Psoas muscle (tissue), 8 donors: ENCODE data around the gene RAB25. TPM values are rescaled to one million over a fixed set of nuclear protein-coding genes. Genes with fewer than 3 reads are reported as not detected.

Experiments
- ATAC-seq, 4 donors: fragments of 200-7000 bp; cut with Tn5 transposase; one replicate each; pipeline ENCODE4 v1.9.1; 2020; ENCODE audit warnings: moderate library complexity in 3 of 4, mild to moderate bottlenecking in 2 of 4
- DNase-seq, 2 donors: peaks; one replicate each; pipeline ENCODE4 v3.0.0-alpha.2; 2020
- H3K27ac ChIP-seq: fragments of 200-600 bp; one replicate; pipeline ENCODE4 v1.8.0; 2022
- H3K27me3 ChIP-seq, 3 donors: fragments of 200-600 bp in 1 of 3; one replicate each; pipeline versions ENCODE4 v1.6.1 to v1.8.0; 2013 to 2022; ENCODE audit warnings: low read length in 2 of 3, mild to moderate bottlenecking in 2 of 3, moderate library complexity in 1 of 3; ENCODE audit not compliant: insufficient read depth in 3 of 3
- H3K36me3 ChIP-seq, 2 donors: fragments of 200-600 bp in 1 of 2; one replicate each; pipeline versions ENCODE4 v1.6.1 to v1.8.0; 2013 to 2022; ENCODE audit warnings: low read depth in 1 of 2, mild to moderate bottlenecking in 1 of 2, moderate library complexity in 1 of 2; ENCODE audit not compliant: insufficient read depth in 1 of 2
- H3K4me1 ChIP-seq: fragments of 200-600 bp; one replicate; pipeline ENCODE4 v1.8.0; 2022
- H3K4me3 ChIP-seq: fragments of 200-600 bp; one replicate; pipeline ENCODE4 v1.8.0; 2022; ENCODE audit warnings: mild to moderate bottlenecking
- H3K9me3 ChIP-seq: fragments of 200-600 bp; one replicate; pipeline ENCODE4 v1.8.0; 2022
- CTCF ChIP-seq: fragments of 200-600 bp; IDR thresholded peaks from one replicate; pipeline ENCODE4 v1.8.0; 2022; ENCODE audit warnings: antibody characterized with exemption
- WGBS, 3 donors: extraction: QIAGEN DNeasy Blood & Tissue Kit; methylation state at CpG; one replicate each; pipeline versions ENCODE4 v1.1.6 to v1.1.7; 2013; 5-methylcytosine and 5-hydroxymethylcytosine counted together
- intact Hi-C, 2 donors: fragments of 100-400 bp; cut with DNase I; formaldehyde crosslinking; loops; one replicate each; pipeline versions ENCODE4 v1.11.0 to v1.14.2; 2022
- polyA plus RNA-seq, 3 donors: library from polyadenylated mRNA; stranded (reverse); fragments of 200-250 nt; gene quantifications; one replicate each; pipeline ENCODE4 v1.2.3, GENCODE V29; 2013
- total RNA-seq, 4 donors: library from RNA; stranded (reverse); fragmentation: NEBNext Ultra II Directional in 2 of 4; extraction: Animal tissue kit (Norgen Biotek cat#: 25700) in 2 of 4; gene quantifications; one replicate each; pipeline versions ENCODE4 v1.2.1 to v1.2.4, GENCODE V29; 2021 to 2023
- donor health status: healthy with polysubstance abuse.
- donor health status: DM: no; HTN: no; CAD: no; lungs with moderate emphysema.
- donor health status: Bipolar disorder and iron deficiency.
- donor health status: healthy.
- donor health status: DM: yes; HTN: yes; CAD: no.
- donor health status: DM: no; HTN: no; CAD: no.
- donor health status: DM: no; HTN: no; CAD: no.
- donor health status: DM: yes; HTN: yes; CAD: no.

Gene RAB25
- total and polyA plus RNA-seq, 7 donors: 0.07 to 0.34 (median 0.13) TPM; not detected in 4

- H3K27ac ChIP-seq: no peak overlapping the region
- H3K36me3 ChIP-seq: peaks cover 6 to 95% of the 10 kb centered on the region in 2 donors
- H3K9me3 ChIP-seq: no peaks in the 10 kb centered on the region
- DNase-seq (peak in 1 of 2 donors; percentile 7), ATAC-seq (no peak)
- intact Hi-C loops: no loop called here
- no peaks in the 10 kb centered on the region for H3K27me3 ChIP-seq
- TF ChIP-seq CTCF: no peak
- no peaks in the 10 kb centered on the region for H3K4me1 ChIP-seq
- WGBS, 3 donors: 94 to 98% (median 95%) methylated on average over 4 of the region's 4 CpGs
- H3K4me3 ChIP-seq: no peak overlapping the region
Measured at GRCh38 chr1:156045076-156045475, 15.9 kb upstream of the RAB25 start.

GRCh38 chr1:156048663-156049258 lies 12.2 kb upstream of the RAB25 start:
- DNase-seq (peak in 1 of 2 donors; percentile 9), ATAC-seq (no peak)
- TF ChIP-seq CTCF: no peak
- 86 to 94% (median 89%) methylated on average over 3 of the region's 3 CpGs for WGBS, 3 donors
- Histone ChIP-seq H3K4me3 (no peak overlapping the region), H3K27me3 (no peaks in the 10 kb centered on the region), H3K27ac (no peak overlapping the region), H3K4me1 (peaks cover 20% of the 10 kb centered on the region), H3K36me3 (peaks cover 0 to 66% of the 10 kb centered on the region in 2 donors), H3K9me3 (no peaks in the 10 kb centered on the region)
- intact Hi-C loops: no loop called here

- H3K27me3 ChIP-seq: no peaks in the 10 kb centered on the region
- no peaks in the 10 kb centered on the region for H3K9me3 ChIP-seq
- TF ChIP-seq CTCF: no peak
- H3K27ac ChIP-seq: peak overlapping the region; percentile 46
- peak; percentile 23 to 55 for DNase-seq
- 33 to 41% (median 39%) methylated on average over 4 of the region's 4 CpGs for whole genome bisulfite sequencing, 3 donors
- ATAC-seq: no peak
- peaks cover 0 to 50% of the 10 kb centered on the region in 2 donors for H3K36me3 ChIP-seq
- peaks cover 22% of the 10 kb centered on the region for H3K4me1 ChIP-seq
- no peak overlapping the region for H3K4me3 ChIP-seq
- intact Hi-C loops: no loop called here
Measured at GRCh38 chr1:156050376-156050775, 10.6 kb upstream of the RAB25 start.

- no peaks in the 10 kb centered on the region for H3K9me3 ChIP-seq
- H3K27ac ChIP-seq: peak overlapping the region; percentile 46
- peaks cover 0 to 51% of the 10 kb centered on the region in 2 donors for H3K36me3 ChIP-seq
- no peak overlapping the region for H3K4me3 ChIP-seq
- no peak for ATAC-seq
- no peaks in the 10 kb centered on the region for H3K27me3 ChIP-seq
- H3K4me1 ChIP-seq: peaks cover 28% of the 10 kb centered on the region
- DNase-seq: peak in 1 of 2 donors; percentile 39
- intact Hi-C loops: no loop called here
- 77 to 88% (median 85%) methylated on average over 4 to 7 of the region's 7 CpGs for WGBS, 3 donors
- no peak for TF ChIP-seq CTCF
Measured at GRCh38 chr1:156051011-156051725, 9.8 kb upstream of the RAB25 start.
